ENCODE data around the gene ERBB4.

The ERBB4 gene

DNA sequence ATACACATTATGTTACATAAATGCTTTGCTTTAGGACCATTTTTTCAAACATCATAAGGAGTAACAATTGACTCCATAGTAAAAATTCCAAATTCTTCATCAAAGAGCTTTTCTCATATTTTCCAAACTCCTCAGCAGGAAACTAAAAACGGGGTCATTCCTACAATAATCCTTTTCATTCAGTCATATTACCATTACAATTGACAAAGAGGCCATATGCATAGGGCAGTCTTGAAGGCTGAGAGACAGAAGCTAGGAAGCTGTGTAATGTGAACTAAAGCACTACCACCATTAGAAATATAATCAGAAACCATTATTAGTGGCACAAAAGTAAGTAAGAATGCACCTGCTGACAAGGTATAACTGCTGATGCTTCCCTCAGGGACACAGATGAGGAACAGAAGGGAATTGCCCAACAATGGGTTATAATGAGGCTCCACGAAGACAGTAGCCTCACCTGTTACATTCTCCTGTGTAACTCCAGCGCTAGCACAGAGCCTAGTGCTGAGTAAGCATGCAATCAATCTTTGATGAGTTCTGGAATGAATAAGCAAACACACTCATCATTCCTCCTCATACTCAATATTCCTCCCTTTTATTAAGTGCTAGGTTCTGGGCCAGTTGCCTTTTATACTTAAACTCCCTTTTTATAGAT, 1039.9 kb downstream of the ERBB4 start:
- TF ChIP-seq, protein P1, sequence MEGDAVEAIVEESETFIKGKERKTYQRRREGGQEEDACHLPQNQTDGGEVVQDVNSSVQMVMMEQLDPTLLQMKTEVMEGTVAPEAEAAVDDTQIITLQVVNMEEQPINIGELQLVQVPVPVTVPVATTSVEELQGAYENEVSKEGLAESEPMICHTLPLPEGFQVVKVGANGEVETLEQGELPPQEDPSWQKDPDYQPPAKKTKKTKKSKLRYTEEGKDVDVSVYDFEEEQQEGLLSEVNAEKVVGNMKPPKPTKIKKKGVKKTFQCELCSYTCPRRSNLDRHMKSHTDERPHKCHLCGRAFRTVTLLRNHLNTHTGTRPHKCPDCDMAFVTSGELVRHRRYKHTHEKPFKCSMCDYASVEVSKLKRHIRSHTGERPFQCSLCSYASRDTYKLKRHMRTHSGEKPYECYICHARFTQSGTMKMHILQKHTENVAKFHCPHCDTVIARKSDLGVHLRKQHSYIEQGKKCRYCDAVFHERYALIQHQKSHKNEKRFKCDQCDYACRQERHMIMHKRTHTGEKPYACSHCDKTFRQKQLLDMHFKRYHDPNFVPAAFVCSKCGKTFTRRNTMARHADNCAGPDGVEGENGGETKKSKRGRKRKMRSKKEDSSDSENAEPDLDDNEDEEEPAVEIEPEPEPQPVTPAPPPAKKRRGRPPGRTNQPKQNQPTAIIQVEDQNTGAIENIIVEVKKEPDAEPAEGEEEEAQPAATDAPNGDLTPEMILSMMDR (IDR thresholded peaks at IDR 0.05; ENCODE audit: low read depth, low read length): no peak
- Histone ChIP-seq H3K27ac (no peak overlapping the region), H3K27me3 (ENCODE audit: insufficient read depth, low read depth, severe bottlenecking) (no peaks in the 10 kb centered on the region), H3K36me3 (no peaks in the 10 kb centered on the region), H3K4me3 (ENCODE audit: low read depth, low read length) (no peak overlapping the region), H3K9me3 (ENCODE audit: severe bottlenecking) (no peaks in the 10 kb centered on the region)
- no peak for DNase-seq

DNA sequence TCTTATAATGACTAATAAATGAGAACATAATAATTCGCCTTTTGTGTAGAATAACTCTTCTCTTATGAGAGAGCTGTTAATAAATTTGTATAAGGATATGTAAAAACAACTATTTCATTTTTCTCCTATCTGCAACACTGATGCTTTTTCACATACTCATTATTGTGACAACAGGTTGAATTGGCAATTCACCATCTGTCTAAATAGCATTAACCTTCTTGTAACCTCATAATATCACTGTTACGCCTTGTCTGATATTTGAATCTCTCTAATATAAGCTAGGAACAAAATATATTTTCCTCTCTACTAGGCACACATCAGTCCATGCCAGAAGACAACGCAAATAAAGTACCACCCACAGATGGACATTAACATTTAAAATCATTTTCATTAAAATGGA, 1043.3 kb downstream of the ERBB4 start:
- Histone ChIP-seq H3K27ac (no peak overlapping the region), H3K9me3 (ENCODE audit: severe bottlenecking) (no peaks in the 10 kb centered on the region)
- TF ChIP-seq, protein P1 (IDR thresholded peaks at IDR 0.05; ENCODE audit: low read depth, low read length): no peak

DNA sequence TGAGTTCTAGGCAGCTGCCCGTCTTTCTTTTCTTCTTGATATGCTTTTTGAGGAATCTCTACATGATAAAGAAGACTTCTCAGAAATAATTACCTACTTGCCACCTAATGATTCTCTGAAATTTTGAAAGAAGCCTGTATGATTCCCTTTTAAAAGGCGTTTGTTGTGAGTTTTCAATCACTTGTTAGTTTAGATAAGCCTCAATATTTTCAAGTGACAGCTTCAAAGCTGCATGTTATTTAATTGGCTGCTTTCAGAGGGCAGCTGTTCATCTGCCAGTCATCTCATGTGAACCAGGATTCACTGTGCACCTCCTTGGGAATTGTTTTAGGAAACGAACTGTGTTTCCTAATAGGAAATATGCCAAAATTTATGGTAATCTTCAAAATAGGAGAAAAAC, 1044.1 kb downstream of the ERBB4 start:
- no peak overlapping the region for H3K4me3 ChIP-seq (ENCODE audit: low read depth, low read length)
- H3K9me3 ChIP-seq (ENCODE audit: severe bottlenecking): no peaks in the 10 kb centered on the region
- DNase-seq: no peak
- H3K27me3 ChIP-seq (ENCODE audit: insufficient read depth, low read depth, severe bottlenecking): no peaks in the 10 kb centered on the region
- TF ChIP-seq, protein P1 (IDR thresholded peaks at IDR 0.05; ENCODE audit: low read depth, low read length): no peak
- no peak overlapping the region for H3K27ac ChIP-seq
- no peaks in the 10 kb centered on the region for H3K36me3 ChIP-seq

More for the DNA sequence above, 1043.3 kb downstream of the ERBB4 start:
- Histone ChIP-seq H3K4me3 (ENCODE audit: low read depth, low read length) (no peak overlapping the region), H3K36me3 (no peaks in the 10 kb centered on the region), H3K27me3 (ENCODE audit: insufficient read depth, low read depth, severe bottlenecking) (no peaks in the 10 kb centered on the region)
- no peak for DNase-seq

DNA sequence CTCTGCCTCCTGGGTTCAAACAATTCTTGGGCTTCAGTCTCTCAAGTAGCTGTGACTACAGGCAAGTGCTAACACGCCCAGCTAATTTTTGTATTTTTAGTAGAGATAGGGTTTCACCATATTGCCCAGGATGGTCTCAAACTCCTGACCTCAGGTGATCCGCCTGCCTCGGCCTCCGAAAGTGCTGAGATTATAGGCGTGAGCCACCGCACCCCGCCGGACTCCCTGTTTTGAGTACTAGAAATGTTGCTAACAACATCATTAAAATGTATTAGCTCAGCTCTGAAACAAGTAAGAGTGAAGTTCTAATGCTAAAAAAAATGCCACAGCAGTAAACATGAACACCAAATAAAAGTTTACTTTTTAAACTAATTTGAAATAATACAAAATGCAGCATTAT, 1044.5 kb downstream of the ERBB4 start:
- no peak for DNase-seq
- H3K36me3 ChIP-seq: no peaks in the 10 kb centered on the region
- no peaks in the 10 kb centered on the region for H3K27me3 ChIP-seq (ENCODE audit: insufficient read depth, low read depth, severe bottlenecking)
- H3K27ac ChIP-seq: no peak overlapping the region
- no peaks in the 10 kb centered on the region for H3K9me3 ChIP-seq (ENCODE audit: severe bottlenecking)
- TF ChIP-seq, protein P1 (IDR thresholded peaks at IDR 0.05; ENCODE audit: low read depth, low read length): no peak
- H3K4me3 ChIP-seq (ENCODE audit: low read depth, low read length): no peak overlapping the region

DNA sequence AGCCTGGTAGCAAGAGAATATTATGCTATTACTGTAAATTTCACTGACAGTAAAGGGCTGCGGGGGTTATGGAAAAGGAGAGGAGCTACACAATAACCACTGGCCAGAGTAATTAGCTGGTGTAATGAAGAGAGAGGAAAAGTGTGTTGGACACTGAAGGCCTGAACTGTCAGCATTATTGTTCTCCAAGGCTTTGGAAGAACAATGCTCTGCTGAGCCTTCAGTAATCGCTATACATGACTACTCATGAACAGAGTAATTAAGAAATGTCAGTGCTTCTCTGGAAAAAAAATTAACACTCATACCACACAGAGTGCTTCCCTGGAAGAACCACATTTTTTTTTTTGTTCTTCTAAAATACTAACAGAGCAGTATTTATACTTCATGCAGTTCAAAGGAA, 1050.9 kb downstream of the ERBB4 start:
- no peaks in the 10 kb centered on the region for H3K36me3 ChIP-seq
- no peaks in the 10 kb centered on the region for H3K9me3 ChIP-seq (ENCODE audit: severe bottlenecking)
- TF ChIP-seq, protein P1 (IDR thresholded peaks at IDR 0.05; ENCODE audit: low read depth, low read length): no peak
- no peak for DNase-seq
- H3K4me3 ChIP-seq (ENCODE audit: low read depth, low read length): no peak overlapping the region
- H3K27ac ChIP-seq: no peak overlapping the region
- H3K27me3 ChIP-seq (ENCODE audit: insufficient read depth, low read depth, severe bottlenecking): no peaks in the 10 kb centered on the region
